GM12875 (cell line): ENCODE measurements around the gene ZKSCAN1.

Experiments
- H3K4me3 ChIP-seq: one replicate; pipeline ENCODE4 v1.5.1; 2011; ENCODE audit warnings: low read depth, low read length, control low read depth
- CTCF ChIP-seq: IDR thresholded peaks from 2 replicates; pipeline ENCODE4 v1.5.1; 2011; ENCODE audit warnings: low read depth, mild to moderate bottlenecking, control low read depth, inconsistent platforms, low read length, moderate library complexity, borderline replicate concordance; ENCODE audit not compliant: insufficient read depth

The ZKSCAN1 gene

GRCh38 chr7:100017875-100018274 lies 2.5 kb downstream of the ZKSCAN1 start:
- no peak overlapping the region for H3K4me3 ChIP-seq
- TF ChIP-seq CTCF = no peak

GRCh38 chr7:100019908-100020307 lies 4.5 kb downstream of the ZKSCAN1 start:
- no peak for TF ChIP-seq CTCF
- H3K4me3 ChIP-seq = no peak overlapping the region

GRCh38 chr7:100021297-100021696 lies 5.9 kb downstream of the ZKSCAN1 start:
- H3K4me3 ChIP-seq = no peak overlapping the region
- no peak for TF ChIP-seq CTCF

GRCh38 chr7:100022621-100023020 lies 7.2 kb downstream of the ZKSCAN1 start:
- no peak overlapping the region for H3K4me3 ChIP-seq
- no peak for TF ChIP-seq CTCF

- no peak for TF ChIP-seq CTCF
- no peak overlapping the region for H3K4me3 ChIP-seq
Observed at GRCh38 chr7:100023526-100023925, 8.1 kb downstream of the ZKSCAN1 start.

- no peak for TF ChIP-seq CTCF
- H3K4me3 ChIP-seq = no peak overlapping the region
Observed at GRCh38 chr7:100024020-100024619, 8.7 kb downstream of the ZKSCAN1 start.

- H3K4me3 ChIP-seq = no peak overlapping the region
- no peak for TF ChIP-seq CTCF
Observed at GRCh38 chr7:100027197-100027596, 11.8 kb downstream of the ZKSCAN1 start.
